HCT116 (cell line): ENCODE measurements around the gene INTS3. TPM values are rescaled to one million over a fixed set of nuclear protein-coding genes. Genes with fewer than 3 reads are reported as not detected.

Experiments used
- ATAC-seq: fragments of 200-7000 bp; cut with Tn5 transposase; 2 replicates; pipeline ENCODE4 v1.9.1; 2020; ENCODE audit warnings: mild to moderate bottlenecking, moderate library complexity
- BruUV-seq: library from RNA; stranded (reverse); fragments of 400-500 nt; replicated peaks from 2 replicates; lab custom pipeline; 2021; lab: Mats Ljungman, UMichigan
- CTCF ChIA-PET: fragments of 300-600 bp; sonication (Branson Sonifier 250); formaldehyde crosslinking; loops from one replicate; lab custom pipeline; 2021; ENCODE audit warnings: antibody characterized with exemption; lab: Charles Lee
- POLR2A ChIA-PET: fragments of 300-600, 350-600 bp; sonication (Branson Sonifier 250); formaldehyde crosslinking; loops from one replicate; lab custom pipeline; 2021; ENCODE audit warnings: antibody characterized with exemption; lab: Charles Lee
- RAD21 ChIA-PET, 2 experiments: fragments of 300-600 bp; sonication (Branson Sonifier 250); formaldehyde crosslinking; loops; one replicate each; lab custom pipeline; 2023; ENCODE audit warnings: low total read pairs in 2 of 2; ENCODE audit not compliant: uncharacterized antibody in 2 of 2, unreplicated experiment in 2 of 2, low non-redundant PET in 1 of 2; lab: Charles Lee
- DNase-seq: peaks from one replicate; pipeline ENCODE4 v3.0.0-alpha.2; 2010; ENCODE audit warnings: low read depth, low spot score
- H2AFZ ChIP-seq: fragments of 200-600 bp; shearing (Covaris generic), sonication (generic); 2 replicates; pipeline ENCODE4 v1.6.1; 2017; ENCODE audit warnings: low read depth, mixed run types, mixed read lengths, antibody characterized with exemption, low read length; ENCODE audit not compliant: poor library complexity, severe bottlenecking
- H3K27ac ChIP-seq: 2 replicates; pipeline ENCODE4 v1.5.1; 2012; ENCODE audit warnings: low read depth, low read length
- H3K27me3 ChIP-seq: fragments of 200-600 bp; sonication (generic); 2 replicates; pipeline ENCODE4 v1.6.1; 2016; ENCODE audit warnings: mixed run types, low read length, mixed read lengths; ENCODE audit not compliant: insufficient read depth
- H3K36me3 ChIP-seq, 2 experiments: fragments of 200-500 bp in 1 of 2; fragments of 200-600 bp in 1 of 2; sonication (Bioruptor generic) in 1 of 2; sonication (generic) in 1 of 2; 2 replicates each; pipeline versions ENCODE4 v1.5.1 to v1.6.1; 2014 to 2016; ENCODE audit warnings: low read length in 2 of 2, inconsistent platforms in 1 of 2, mixed read lengths in 1 of 2, mixed run types in 1 of 2; ENCODE audit not compliant: insufficient read depth in 2 of 2, control insufficient read depth in 1 of 2
- H3K4me1 ChIP-seq, 2 experiments: fragments of 200-600 bp in 1 of 2; sonication (generic) in 1 of 2; 2 replicates each; pipeline versions ENCODE4 v1.5.1 to v1.6.1; 2012 to 2017; ENCODE audit warnings: low read length in 2 of 2, inconsistent platforms in 1 of 2, mild to moderate bottlenecking in 1 of 2, mixed read lengths in 1 of 2, mixed run types in 1 of 2, moderate library complexity in 1 of 2; ENCODE audit not compliant: insufficient read depth in 2 of 2, control insufficient read depth in 1 of 2
- H3K4me2 ChIP-seq: fragments of 200-600 bp; sonication (generic); 2 replicates; pipeline ENCODE4 v1.6.1; 2017; ENCODE audit warnings: mixed run types, low read length, mixed read lengths
- H3K4me3 ChIP-seq, 2 experiments: fragments of 200-600 bp in 1 of 2; sonication (generic) in 1 of 2; replicated peaks in 1 of 2; 2 replicates each; pipeline ENCODE4 v1.5.1; 2011 to 2016; ENCODE audit warnings: low read length in 2 of 2, control low read depth in 1 of 2, low read depth in 1 of 2, mild to moderate bottlenecking in 1 of 2, mixed read lengths in 1 of 2, mixed run types in 1 of 2
- H3K79me2 ChIP-seq: fragments of 200-600 bp; sonication (generic); 2 replicates; pipeline ENCODE4 v1.6.1; 2017; ENCODE audit warnings: mild to moderate bottlenecking, mixed run types, low read length, moderate library complexity, mixed read lengths; ENCODE audit not compliant: insufficient read depth
- H3K9ac ChIP-seq: fragments of 200-600 bp; sonication (generic); 2 replicates; pipeline ENCODE4 v1.6.1; 2016; ENCODE audit warnings: low read length, mixed read lengths
- H3K9me2 ChIP-seq: fragments of 200-600 bp; sonication (generic), shearing (Covaris generic); 2 replicates; pipeline ENCODE4 v1.6.1; 2017; ENCODE audit warnings: mixed run types, mild to moderate bottlenecking, moderate library complexity; ENCODE audit not compliant: insufficient read depth
- H3K9me3 ChIP-seq, 2 experiments: fragments of 200-500 bp in 1 of 2; fragments of 200-600 bp in 1 of 2; sonication (Bioruptor generic) in 1 of 2; sonication (generic) in 1 of 2; 2 replicates each; pipeline ENCODE4 v1.6.1; 2014 to 2017; ENCODE audit warnings: low read length in 2 of 2, mixed read lengths in 2 of 2, inconsistent platforms in 1 of 2, low read depth in 1 of 2, mild to moderate bottlenecking in 1 of 2, mixed run types in 1 of 2, moderate library complexity in 1 of 2; ENCODE audit not compliant: control insufficient read depth in 1 of 2, insufficient read depth in 1 of 2
- H4K20me1 ChIP-seq: fragments of 200-600 bp; sonication (generic), shearing (Covaris generic); 2 replicates; pipeline ENCODE4 v1.6.1; 2017; ENCODE audit warnings: mixed run types, mild to moderate bottlenecking, moderate library complexity; ENCODE audit not compliant: insufficient read depth
- CTCF ChIP-seq, 3 experiments: fragments of 200-600 bp in 1 of 3; sonication (generic) in 1 of 3; IDR thresholded peaks in 2 of 3; conservative IDR thresholded peaks in 1 of 3; 2 replicates each; pipeline ENCODE4 v1.5.1; 2012 to 2017; ENCODE audit warnings: low read depth in 2 of 3, low read length in 2 of 3, antibody characterized with exemption in 1 of 3, borderline replicate concordance in 1 of 3, control low read depth in 1 of 3, mild to moderate bottlenecking in 1 of 3, mixed read lengths in 1 of 3, mixed run types in 1 of 3, moderate library complexity in 1 of 3; ENCODE audit not compliant: insufficient read depth in 1 of 3
- EGR1 ChIP-seq: IDR thresholded peaks from 2 replicates; pipeline ENCODE4 v1.6.1; 2012; ENCODE audit warnings: low read depth
- ELF1 ChIP-seq: IDR thresholded peaks from 2 replicates; pipeline ENCODE4 v1.6.1; 2012; ENCODE audit warnings: low read depth, borderline replicate concordance
- FOSL1 ChIP-seq: IDR thresholded peaks from 2 replicates; pipeline ENCODE4 v1.6.1; 2012; ENCODE audit warnings: low read depth
- MAX ChIP-seq: IDR thresholded peaks from 2 replicates; pipeline ENCODE4 v1.6.1; 2012
- POLR2A ChIP-seq: IDR thresholded peaks from 2 replicates; pipeline ENCODE4 v1.7.0; 2011; ENCODE audit warnings: borderline replicate concordance; ENCODE audit not compliant: insufficient read depth, insufficient read length; ENCODE audit errors: extremely low read depth
- REST ChIP-seq: IDR thresholded peaks from 2 replicates; pipeline ENCODE4 v1.6.1; 2012; ENCODE audit warnings: low read depth
- SIN3A ChIP-seq: IDR thresholded peaks from 2 replicates; pipeline ENCODE4 v1.6.1; 2012; ENCODE audit warnings: low read depth
- SRF ChIP-seq: IDR thresholded peaks from 2 replicates; pipeline ENCODE4 v1.6.1; 2012; ENCODE audit warnings: low read depth
- YY1 ChIP-seq: IDR thresholded peaks from 2 replicates; pipeline ENCODE4 v1.6.1; 2011; ENCODE audit warnings: low read length, low read depth, moderate library complexity, mild to moderate bottlenecking; ENCODE audit not compliant: insufficient replicate concordance; ENCODE audit errors: extremely low read depth
- ZBTB33 ChIP-seq: IDR thresholded peaks from 2 replicates; pipeline ENCODE4 v1.6.1; 2011; ENCODE audit warnings: mild to moderate bottlenecking, low read length, moderate library complexity; ENCODE audit not compliant: insufficient replicate concordance; ENCODE audit errors: extremely low read depth
- ZFX ChIP-seq: fragments of 450-650 bp; IDR thresholded peaks from 2 replicates; pipeline ENCODE4 v1.6.1; 2017
- ZNF274 ChIP-seq: fragments of 200-500 bp; sonication (Bioruptor generic); IDR thresholded peaks from 2 replicates; pipeline ENCODE4 v1.6.1; 2014; ENCODE audit warnings: mild to moderate bottlenecking, low read depth, low read length, inconsistent platforms
- intact Hi-C: fragments of 100-400 bp; cut with micrococcal nuclease; formaldehyde crosslinking; loops from 2 replicates; pipeline ENCODE4 v1.10.0; 2022
- total RNA-seq: library from RNA; stranded (reverse); gene quantifications from one replicate; pipeline ENCODE4 v1.2.1, GENCODE V29; 2021; ENCODE audit not compliant: unreplicated experiment

Gene INTS3
- total RNA-seq, 1 experiment from 2014 or later: 47.6 TPM

- intact Hi-C loops: no loop called here
- TF ChIP-seq CTCF (IDR thresholded peaks at IDR 0.05 in 2 of 3, conservative IDR thresholded peaks at IDR 0.05 in 1 of 3; ENCODE audit: borderline replicate concordance in 1 of 3, insufficient read depth in 1 of 3, low read depth in 2 of 3, low read length in 2 of 3) (no peak), ZBTB33 (no peak), MAX (no peak), YY1 (no peak), POLR2A (no peak), SRF (no peak), SIN3A (no peak), ZNF274 (no peak), ZFX (no peak), REST (no peak), ELF1 (no peak), FOSL1 (no peak), EGR1 (no peak)
- no peaks in the 10 kb centered on the region for H3K9me3 ChIP-seq
- H4K20me1 ChIP-seq: no peaks in the 10 kb centered on the region
- no peak overlapping the region for H3K9ac ChIP-seq
- no peaks in the 10 kb centered on the region for H3K79me2 ChIP-seq
- BruUV-seq: no TSS peak
- H3K4me3 ChIP-seq: no peak overlapping the region
- no peak overlapping the region for H2AFZ ChIP-seq
- no peak overlapping the region for H3K4me2 ChIP-seq
- H3K27ac ChIP-seq: no peak overlapping the region
- CTCF ChIA-PET: no interaction called here
- no peaks in the 10 kb centered on the region for H3K9me2 ChIP-seq
- H3K27me3 ChIP-seq: no peaks in the 10 kb centered on the region
- no peak for DNase-seq
- POLR2A ChIA-PET: no interaction called here
- H3K36me3 ChIP-seq: no peaks in the 10 kb centered on the region
- peaks cover 5 to 12% of the 10 kb centered on the region in 2 experiments; a peak in 3 of 4 replicates for H3K4me1 ChIP-seq
- RAD21 ChIA-PET: no interaction called here
- ATAC-seq: no peak
These were observed 73.3 kb downstream of the INTS3 start for GRCh38 chr1:153801028-153801625.
